Measurements from ENCODE around the gene LARP4B. TPM values are rescaled to one million over a fixed set of nuclear protein-coding genes. Genes with fewer than 3 reads are reported as not detected.

LARP4B gene
- total RNA-seq, 3 donors from 2014 or later: 47.5 to 70.8 (median 68.5) TPM

GRCh38 chr10:804191-804781 is 127.2 kb downstream of the LARP4B start:
- Histone ChIP-seq H3K9me3 (no peaks in the 10 kb centered on the region), H3K36me3 (no peaks in the 10 kb centered on the region), H3K27ac (no peak overlapping the region), H3K27me3 (no peaks in the 10 kb centered on the region), H3K4me3 (no peak overlapping the region), H3K4me1 (no peaks in the 10 kb centered on the region)
- DNase-seq (ENCODE audit: low spot score in 2 of 2): no peak
- TF ChIP-seq POLR2AphosphoS5 (IDR thresholded peaks at IDR 0.05) (no peak), CTCF (IDR thresholded peaks at IDR 0.05) (no peak), POLR2A (IDR thresholded peaks at IDR 0.05) (no peak)
- intact Hi-C loops (cut with DNase I; ENCODE audit: low total_unique reads): no loop called here

GRCh38 chr10:803041-803741 is 128.3 kb downstream of the LARP4B start:
- no peaks in the 10 kb centered on the region for H3K36me3 ChIP-seq
- H3K4me3 ChIP-seq: no peak overlapping the region
- intact Hi-C loops (cut with DNase I; ENCODE audit: low total_unique reads): no loop called here
- H3K27ac ChIP-seq: no peak overlapping the region
- TF ChIP-seq POLR2A (IDR thresholded peaks at IDR 0.05) (no peak), POLR2AphosphoS5 (IDR thresholded peaks at IDR 0.05) (no peak), CTCF (IDR thresholded peaks at IDR 0.05) (no peak)
- no peaks in the 10 kb centered on the region for H3K9me3 ChIP-seq
- no peaks in the 10 kb centered on the region for H3K4me1 ChIP-seq
- H3K27me3 ChIP-seq: no peaks in the 10 kb centered on the region
- no peak for DNase-seq (ENCODE audit: low spot score in 2 of 2)

GRCh38 chr10:802506-802905 is 129.0 kb downstream of the LARP4B start:
- H3K4me1 ChIP-seq: no peaks in the 10 kb centered on the region
- no peaks in the 10 kb centered on the region for H3K9me3 ChIP-seq
- TF ChIP-seq POLR2A (IDR thresholded peaks at IDR 0.05) (no peak), POLR2AphosphoS5 (IDR thresholded peaks at IDR 0.05) (no peak), CTCF (IDR thresholded peaks at IDR 0.05) (no peak)
- no peak for DNase-seq (ENCODE audit: low spot score in 2 of 2)
- H3K27me3 ChIP-seq: no peaks in the 10 kb centered on the region
- no peaks in the 10 kb centered on the region for H3K36me3 ChIP-seq
- no peak overlapping the region for H3K4me3 ChIP-seq
- intact Hi-C loops (cut with DNase I; ENCODE audit: low total_unique reads): no loop called here
- H3K27ac ChIP-seq: no peak overlapping the region

DNA sequence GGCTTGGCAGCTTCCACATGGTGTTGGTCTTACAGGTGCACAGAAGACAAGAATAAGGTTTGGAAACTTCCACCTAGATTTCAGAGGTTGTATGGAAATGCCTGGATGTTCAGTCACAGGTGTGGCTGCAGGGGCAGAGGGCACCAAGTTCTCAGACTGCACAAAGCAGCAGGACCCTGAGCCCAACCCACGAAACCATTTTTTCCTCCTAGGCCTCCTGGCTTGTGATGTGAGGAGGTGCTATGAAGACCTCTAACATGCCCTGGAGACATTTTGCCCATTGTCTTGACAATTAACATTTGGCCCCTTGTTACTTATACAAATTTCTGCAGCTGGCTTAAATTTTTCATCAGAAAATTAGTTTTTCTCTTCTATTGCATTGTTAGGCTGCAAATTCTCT is 134.3 kb downstream of the LARP4B start:
- no peak for DNase-seq (ENCODE audit: low spot score in 2 of 2)
- Histone ChIP-seq H3K27me3 (no peaks in the 10 kb centered on the region), H3K27ac (no peak overlapping the region), H3K4me3 (no peak overlapping the region), H3K9me3 (peaks cover 7 to 8% of the 10 kb centered on the region in 2 donors), H3K36me3 (no peaks in the 10 kb centered on the region), H3K4me1 (no peaks in the 10 kb centered on the region)
- intact Hi-C loops (cut with DNase I; ENCODE audit: low total_unique reads): no loop called here
- no peak for TF ChIP-seq POLR2A (IDR thresholded peaks at IDR 0.05)
- TF ChIP-seq POLR2AphosphoS5 (IDR thresholded peaks at IDR 0.05): no peak
- TF ChIP-seq CTCF (IDR thresholded peaks at IDR 0.05): no peak

- Histone ChIP-seq H3K4me3 (no peak overlapping the region), H3K27me3 (no peaks in the 10 kb centered on the region), H3K4me1 (no peaks in the 10 kb centered on the region), H3K36me3 (no peaks in the 10 kb centered on the region), H3K27ac (no peak overlapping the region), H3K9me3 (peaks cover 7 to 8% of the 10 kb centered on the region in 2 donors)
- intact Hi-C loops (cut with DNase I; ENCODE audit: low total_unique reads): no loop called here
- no peak for TF ChIP-seq POLR2AphosphoS5 (IDR thresholded peaks at IDR 0.05)
- TF ChIP-seq CTCF (IDR thresholded peaks at IDR 0.05): no peak
- TF ChIP-seq POLR2A (IDR thresholded peaks at IDR 0.05): no peak
- no peak for DNase-seq (ENCODE audit: low spot score in 2 of 2)
Observed at GRCh38 chr10:796233-796632, 135.3 kb downstream of the LARP4B start.

Measured in breast epithelium (tissue), 4 donors.